ENCODE measurements around the gene NLRP1.

Gene NLRP1

GRCh38 chr17:5584383-5585286 lies at the start of gene NLRP1:
NLRP1 (minus strand) TSS chr17:5584509; CDS start chr17:5583957, 552 bp downstream.
- peak; percentile 93 to 94 for DNase-seq

- DNase-seq = no peak
These were observed 47.8 kb upstream of the NLRP1 start for GRCh38 chr17:5631958-5632590.

GRCh38 chr17:5630434-5630833 lies 46.1 kb upstream of the NLRP1 start:
- no peak for DNase-seq

GRCh38 chr17:5629128-5629527 lies 44.8 kb upstream of the NLRP1 start:
- no peak for DNase-seq

GRCh38 chr17:5628262-5628661 lies 44.0 kb upstream of the NLRP1 start:
- DNase-seq = no peak

- DNase-seq = no peak
These were observed 39.9 kb upstream of the NLRP1 start for GRCh38 chr17:5624211-5624610.

- no peak for DNase-seq
These were observed 37.4 kb upstream of the NLRP1 start for GRCh38 chr17:5621729-5622128.

GRCh38 chr17:5621026-5621425 lies 36.7 kb upstream of the NLRP1 start:
- peak in 1 of 2 donors; percentile 4 for DNase-seq

GRCh38 chr17:5619088-5619740 lies 34.9 kb upstream of the NLRP1 start:
- DNase-seq = no peak

- DNase-seq = no peak
These were observed 34.2 kb upstream of the NLRP1 start for GRCh38 chr17:5618476-5618875.

- DNase-seq = no peak
These were observed 31.2 kb upstream of the NLRP1 start for GRCh38 chr17:5615476-5615875.

- peak; percentile 14 to 28 for DNase-seq
These were observed 26.6 kb upstream of the NLRP1 start for GRCh38 chr17:5610956-5611355.

- no peak for DNase-seq
These were observed 24.2 kb upstream of the NLRP1 start for GRCh38 chr17:5608399-5609112.

GRCh38 chr17:5607946-5608345 lies 23.6 kb upstream of the NLRP1 start:
- DNase-seq = no peak

- no peak for DNase-seq
These were observed 21.1 kb upstream of the NLRP1 start for GRCh38 chr17:5605452-5605851.

- DNase-seq = no peak
These were observed 15.7 kb upstream of the NLRP1 start for GRCh38 chr17:5600041-5600440.

GRCh38 chr17:5598457-5598856 lies 14.1 kb upstream of the NLRP1 start:
- no peak for DNase-seq

- no peak for DNase-seq
These were observed 12.1 kb upstream of the NLRP1 start for GRCh38 chr17:5596421-5596820.

- no peak for DNase-seq
These were observed 11.5 kb upstream of the NLRP1 start for GRCh38 chr17:5595831-5596230.

- DNase-seq = peak in 1 of 2 donors; percentile 63
These were observed 8.1 kb upstream of the NLRP1 start for GRCh38 chr17:5592382-5592781.

GRCh38 chr17:5591966-5592365 lies 7.7 kb upstream of the NLRP1 start:
- DNase-seq = no peak

- no peak for DNase-seq
These were observed 4.3 kb upstream of the NLRP1 start for GRCh38 chr17:5588584-5588983.

GRCh38 chr17:5587438-5588032 lies 3.2 kb upstream of the NLRP1 start:
- DNase-seq = peak; percentile 67 to 87
